ENCODE data around the gene CCNYL1. TPM values are rescaled to one million over a fixed set of nuclear protein-coding genes. Genes with fewer than 3 reads are reported as not detected.
"Not testable (repeated sequence)": the region's sequence is repeated elsewhere in the genome, so short reads cannot be mapped to it uniquely, and the experiment has no call there.

The CCNYL1 gene
- total RNA-seq, 1 donor from 2014 or later: 9.2 TPM

GRCh38 chr2:207734264-207734635, 22.8 kb downstream of the CCNYL1 start:
- no peak for DNase-seq (ENCODE audit: low spot score)
- ATAC-seq: peak; percentile 93

- DNase-seq (ENCODE audit: low spot score) (peak; percentile 60), ATAC-seq (peak; percentile 81)
These were observed 23.4 kb downstream of the CCNYL1 start for GRCh38 chr2:207734636-207735512.

- not testable (repeated sequence) for ATAC-seq; DNase-seq (ENCODE audit: low spot score)
These were observed 24.0 kb downstream of the CCNYL1 start for GRCh38 chr2:207735513-207735859.

GRCh38 chr2:207743514-207743913, 32.1 kb downstream of the CCNYL1 start:
- DNase-seq (ENCODE audit: low spot score) (no peak), ATAC-seq (no peak)

- ATAC-seq: peak; percentile 51
These were observed 32.6 kb downstream of the CCNYL1 start for GRCh38 chr2:207744050-207744449.

GRCh38 chr2:207744451-207744850, 33.0 kb downstream of the CCNYL1 start:
- ATAC-seq: no peak
- DNase-seq (ENCODE audit: low spot score): no peak

More at GRCh38 chr2:207744050-207744449, 32.6 kb downstream of the CCNYL1 start:
- DNase-seq (ENCODE audit: low spot score): no peak

GRCh38 chr2:207746131-207746530, 34.7 kb downstream of the CCNYL1 start:
- DNase-seq (ENCODE audit: low spot score) (no peak), ATAC-seq (peak; percentile 81)

GRCh38 chr2:207747653-207748560, 36.5 kb downstream of the CCNYL1 start:
- ATAC-seq (no peak), DNase-seq (ENCODE audit: low spot score) (no peak)

- ATAC-seq: no peak
- DNase-seq (ENCODE audit: low spot score): no peak
These were observed 37.6 kb downstream of the CCNYL1 start for GRCh38 chr2:207748993-207749392.

GRCh38 chr2:207749873-207750272, 38.4 kb downstream of the CCNYL1 start:
- no peak for DNase-seq (ENCODE audit: low spot score)
- peak; percentile 14 for ATAC-seq

- DNase-seq (ENCODE audit: low spot score) (no peak), ATAC-seq (no peak)
These were observed 38.9 kb downstream of the CCNYL1 start for GRCh38 chr2:207750345-207750744.

- ATAC-seq: peak; percentile 64
- DNase-seq (ENCODE audit: low spot score): no peak
These were observed 39.4 kb downstream of the CCNYL1 start for GRCh38 chr2:207750876-207751275.

GRCh38 chr2:207753688-207754087, 42.2 kb downstream of the CCNYL1 start:
- not testable (repeated sequence) for DNase-seq (ENCODE audit: low spot score); ATAC-seq

- DNase-seq (ENCODE audit: low spot score) (no peak), ATAC-seq (no peak)
These were observed 43.3 kb downstream of the CCNYL1 start for GRCh38 chr2:207754498-207755383.

- ATAC-seq: no peak
- no peak for DNase-seq (ENCODE audit: low spot score)
These were observed 46.6 kb downstream of the CCNYL1 start for GRCh38 chr2:207758025-207758424.

GRCh38 chr2:207759890-207760289, 48.5 kb downstream of the CCNYL1 start:
- DNase-seq (ENCODE audit: low spot score): no peak
- no peak for ATAC-seq

GRCh38 chr2:207760453-207760852, 49.0 kb downstream of the CCNYL1 start:
- ATAC-seq: no peak
- no peak for DNase-seq (ENCODE audit: low spot score)

GRCh38 chr2:207761426-207761825, 50.0 kb downstream of the CCNYL1 start:
- ATAC-seq: peak; percentile 44
- not testable (repeated sequence) for DNase-seq (ENCODE audit: low spot score)

GRCh38 chr2:207762146-207762545, 50.7 kb downstream of the CCNYL1 start:
- ATAC-seq: no peak
- DNase-seq (ENCODE audit: low spot score): no peak

GRCh38 chr2:207763303-207763917, 52.0 kb downstream of the CCNYL1 start:
- DNase-seq (ENCODE audit: low spot score) (no peak), ATAC-seq (no peak)
